Left ventricle myocardium inferior (tissue), 1 donor: ENCODE measurements around the gene CAMK2A. TPM values are rescaled to one million over a fixed set of nuclear protein-coding genes. Genes with fewer than 3 reads are reported as not detected.

ENCODE experiments used
- DNase-seq: peaks from one replicate; pipeline ENCODE4 v3.0.0-alpha.2; 2020
- H3K27ac ChIP-seq: fragments of 200-600 bp; replicated peaks from 2 replicates; pipeline ENCODE4 v1.8.0; 2021
- H3K27me3 ChIP-seq: fragments of 200-600 bp; 2 replicates; pipeline ENCODE4 v1.8.0; 2021; ENCODE audit warnings: low read depth
- H3K36me3 ChIP-seq: fragments of 200-600 bp; 2 replicates; pipeline ENCODE4 v1.8.0; 2021
- H3K4me1 ChIP-seq: fragments of 200-600 bp; 2 replicates; pipeline ENCODE4 v1.8.0; 2021
- H3K4me3 ChIP-seq: fragments of 200-600 bp; 2 replicates; pipeline ENCODE4 v1.8.0; 2021; ENCODE audit warnings: mild to moderate bottlenecking, moderate library complexity
- H3K9me3 ChIP-seq: fragments of 200-600 bp; replicated peaks from 2 replicates; pipeline ENCODE4 v1.8.0; 2021
- intact Hi-C: fragments of 100-400 bp; cut with micrococcal nuclease; formaldehyde crosslinking; loops from one replicate; pipeline ENCODE4 v1.11.0; 2022
- total RNA-seq: library from RNA; stranded (reverse); fragmentation: NEBNext Ultra II Directional; extraction: Animal tissue kit (Norgen Biotek cat#: 25700); gene quantifications from one replicate; pipeline ENCODE4 v1.2.1, GENCODE V29; 2021
- TF ChIP-seq, protein P1 (sequence below): fragments of 200-600 bp; IDR thresholded peaks from 2 replicates; pipeline ENCODE4 v1.8.0; 2021; ENCODE audit warnings: antibody characterized with exemption, mild to moderate bottlenecking, borderline replicate concordance
- donor health status: DM: no; HTN: yes; CAD: no; lungs with severe emphysema.

The CAMK2A gene
- total RNA-seq, 1 donor from 2014 or later = 19.4 TPM

DNA sequence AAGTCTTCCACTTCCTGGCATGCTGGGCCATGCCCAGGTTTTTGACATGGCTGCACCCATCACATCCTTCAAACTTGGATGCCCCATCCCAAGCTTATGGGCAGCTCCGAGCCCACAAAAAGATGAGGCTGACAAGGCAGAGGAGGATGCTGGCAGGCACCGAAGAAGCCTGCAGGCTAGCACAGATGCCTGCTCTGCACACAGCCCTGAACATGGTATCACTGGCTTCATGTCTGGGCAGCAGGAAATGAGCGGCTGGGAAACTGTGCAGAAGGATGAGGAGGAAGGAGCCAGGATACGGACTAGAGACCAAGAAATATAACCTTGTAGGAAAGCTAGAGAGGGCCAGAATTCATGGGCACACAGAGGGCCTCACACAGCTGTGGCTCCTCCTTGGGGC, 14.8 kb downstream of the CAMK2A start:
- Histone ChIP-seq H3K4me1 (no peaks in the 10 kb centered on the region), H3K27me3 (peaks cover 19% of the 10 kb centered on the region), H3K9me3 (no peaks in the 10 kb centered on the region), H3K27ac (no peak overlapping the region), H3K36me3 (no peaks in the 10 kb centered on the region), H3K4me3 (no peak overlapping the region)
- DNase-seq = no peak
- TF ChIP-seq, protein P1, sequence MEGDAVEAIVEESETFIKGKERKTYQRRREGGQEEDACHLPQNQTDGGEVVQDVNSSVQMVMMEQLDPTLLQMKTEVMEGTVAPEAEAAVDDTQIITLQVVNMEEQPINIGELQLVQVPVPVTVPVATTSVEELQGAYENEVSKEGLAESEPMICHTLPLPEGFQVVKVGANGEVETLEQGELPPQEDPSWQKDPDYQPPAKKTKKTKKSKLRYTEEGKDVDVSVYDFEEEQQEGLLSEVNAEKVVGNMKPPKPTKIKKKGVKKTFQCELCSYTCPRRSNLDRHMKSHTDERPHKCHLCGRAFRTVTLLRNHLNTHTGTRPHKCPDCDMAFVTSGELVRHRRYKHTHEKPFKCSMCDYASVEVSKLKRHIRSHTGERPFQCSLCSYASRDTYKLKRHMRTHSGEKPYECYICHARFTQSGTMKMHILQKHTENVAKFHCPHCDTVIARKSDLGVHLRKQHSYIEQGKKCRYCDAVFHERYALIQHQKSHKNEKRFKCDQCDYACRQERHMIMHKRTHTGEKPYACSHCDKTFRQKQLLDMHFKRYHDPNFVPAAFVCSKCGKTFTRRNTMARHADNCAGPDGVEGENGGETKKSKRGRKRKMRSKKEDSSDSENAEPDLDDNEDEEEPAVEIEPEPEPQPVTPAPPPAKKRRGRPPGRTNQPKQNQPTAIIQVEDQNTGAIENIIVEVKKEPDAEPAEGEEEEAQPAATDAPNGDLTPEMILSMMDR = no peak
- intact Hi-C loops = no loop called here

DNA sequence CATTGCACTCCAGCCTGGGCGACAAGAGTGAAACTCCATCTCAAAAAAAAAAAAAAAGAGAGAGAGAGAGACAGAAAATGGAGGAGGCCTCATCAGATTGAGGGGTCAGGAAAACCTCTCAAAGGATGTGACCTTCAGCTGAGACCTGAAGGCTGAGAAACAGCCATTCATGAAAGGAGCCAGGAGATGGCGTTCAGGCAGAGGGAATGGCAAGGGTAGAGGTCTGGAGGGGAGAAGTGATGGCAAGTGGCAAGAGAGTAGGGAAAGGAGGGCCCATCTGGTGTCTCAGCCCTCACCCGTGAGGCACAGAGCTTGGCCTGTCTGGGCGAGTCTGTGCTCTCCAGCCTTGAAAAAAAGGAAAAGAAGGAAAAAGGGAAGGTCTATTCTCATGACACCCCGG, 17.0 kb downstream of the CAMK2A start:
- H3K9me3 ChIP-seq = no peaks in the 10 kb centered on the region
- intact Hi-C loops = no loop called here
- no peak for DNase-seq
- H3K27me3 ChIP-seq = peaks cover 15% of the 10 kb centered on the region
- TF ChIP-seq, protein P1 = peak; percentile 35
- no peak overlapping the region for H3K4me3 ChIP-seq
- no peak overlapping the region for H3K27ac ChIP-seq
- no peaks in the 10 kb centered on the region for H3K4me1 ChIP-seq
- H3K36me3 ChIP-seq = no peaks in the 10 kb centered on the region

DNA sequence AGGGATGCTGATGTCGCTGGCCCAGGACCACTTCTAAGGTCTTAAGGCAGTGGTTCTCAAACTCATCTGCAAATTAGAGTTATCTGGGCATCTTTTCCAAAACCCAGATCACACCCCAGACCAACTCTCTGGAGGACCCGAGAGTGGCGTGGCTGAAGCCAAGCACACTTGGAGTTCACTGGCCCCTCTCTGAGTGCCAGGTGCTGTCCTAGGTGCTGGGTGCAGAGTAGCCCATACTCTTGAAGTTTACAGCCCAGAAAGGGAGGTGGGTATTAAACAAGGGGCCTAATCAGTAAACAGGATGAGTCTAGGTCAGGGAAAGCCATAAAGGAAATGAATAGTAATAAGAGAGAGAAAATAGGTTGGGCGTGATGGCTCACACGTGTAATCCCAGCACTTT, 17.6 kb downstream of the CAMK2A start:
- Histone ChIP-seq H3K4me1 (no peaks in the 10 kb centered on the region), H3K4me3 (no peak overlapping the region), H3K27ac (no peak overlapping the region), H3K9me3 (no peaks in the 10 kb centered on the region), H3K36me3 (no peaks in the 10 kb centered on the region), H3K27me3 (peaks cover 11% of the 10 kb centered on the region)
- TF ChIP-seq, protein P1 = no peak
- DNase-seq = no peak
- intact Hi-C loops = no loop called here

DNA sequence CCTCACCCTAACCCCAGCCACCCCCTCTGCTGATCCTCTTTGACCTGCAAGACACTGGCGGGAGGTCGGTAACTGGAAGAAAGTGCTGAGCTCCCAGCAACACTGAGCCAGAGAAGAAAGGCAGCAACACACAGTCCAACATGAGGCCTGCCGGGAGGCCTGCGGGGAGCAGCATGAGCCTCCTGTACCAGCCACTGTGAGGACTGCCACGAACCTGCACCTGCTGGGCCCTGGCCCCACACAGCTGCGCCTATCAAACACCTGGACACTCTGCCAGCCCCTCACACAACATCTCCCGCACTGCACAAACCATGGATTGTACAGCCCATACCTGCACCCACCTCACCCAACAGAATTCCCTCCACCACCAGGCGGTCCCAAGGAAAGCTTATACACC, 18.3 kb downstream of the CAMK2A start:
- Histone ChIP-seq H3K27ac (no peak overlapping the region), H3K4me3 (no peak overlapping the region), H3K9me3 (no peaks in the 10 kb centered on the region), H3K36me3 (no peaks in the 10 kb centered on the region), H3K27me3 (peaks cover 11% of the 10 kb centered on the region), H3K4me1 (no peaks in the 10 kb centered on the region)
- intact Hi-C loops = no loop called here
- DNase-seq = no peak
- TF ChIP-seq, protein P1 = no peak

DNA sequence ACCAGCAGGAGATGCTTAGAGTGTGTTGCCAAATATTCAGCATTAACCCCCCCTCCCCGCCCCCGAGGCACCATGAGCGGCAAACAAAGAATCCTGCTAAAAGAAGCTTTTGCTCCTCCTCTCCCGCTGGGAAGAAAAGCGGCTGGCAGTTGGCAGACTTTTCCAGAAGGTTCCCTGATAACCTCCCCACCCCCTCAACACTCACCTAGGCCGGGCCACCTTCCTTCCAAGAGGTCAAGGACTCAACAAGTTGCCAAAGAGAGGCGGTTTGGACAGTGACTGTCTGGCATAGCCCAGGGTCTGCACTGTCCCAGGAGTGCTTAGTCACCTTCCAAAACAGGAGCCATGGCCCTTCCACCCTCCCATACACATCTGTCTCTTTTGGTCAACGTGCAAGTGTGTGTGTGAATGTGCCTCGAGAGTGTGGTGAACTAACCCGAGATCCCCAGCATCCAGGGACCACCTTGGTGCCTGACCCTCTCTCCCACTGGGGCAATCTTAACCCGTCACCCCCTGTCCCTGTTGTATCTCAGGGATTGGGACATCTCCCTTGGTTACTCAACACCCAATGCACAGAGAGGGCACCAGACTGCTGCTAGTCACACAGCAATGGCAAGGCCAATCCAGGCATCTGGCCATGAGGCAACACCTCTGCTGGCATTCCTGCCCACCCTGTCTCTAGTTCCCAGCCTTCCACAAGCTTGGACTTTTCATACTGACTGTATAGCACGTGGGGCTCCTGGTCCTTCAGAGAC, 18.9 kb downstream of the CAMK2A start:
- Histone ChIP-seq H3K4me3 (no peak overlapping the region), H3K9me3 (no peaks in the 10 kb centered on the region), H3K4me1 (no peaks in the 10 kb centered on the region), H3K27ac (no peak overlapping the region), H3K27me3 (peaks cover 9% of the 10 kb centered on the region), H3K36me3 (no peaks in the 10 kb centered on the region)
- TF ChIP-seq, protein P1 = no peak
- DNase-seq = no peak
- intact Hi-C loops = no loop called here
